ENCODE measurements around the gene PEAK1.

PEAK1 gene

DNA sequence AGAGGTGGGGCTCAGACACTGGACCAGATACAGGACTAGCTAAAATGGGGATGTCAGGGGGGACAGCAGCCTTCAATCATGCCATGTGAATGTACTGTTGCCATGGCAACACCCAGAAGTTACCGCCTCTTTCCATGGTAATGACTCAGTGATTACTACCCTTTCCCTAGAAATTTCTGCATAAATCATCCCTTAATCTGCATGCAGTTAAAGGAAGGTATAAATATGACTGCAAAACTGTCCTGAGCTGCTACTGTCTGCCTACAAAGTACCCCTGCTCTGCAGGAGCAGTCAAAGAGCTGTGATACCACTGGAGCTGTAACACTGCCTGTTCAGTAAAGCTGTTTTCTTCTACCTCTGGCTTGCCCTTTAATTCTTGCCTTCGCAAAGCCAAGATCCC, 168.2 kb downstream of the PEAK1 start:
- no peaks in the 10 kb centered on the region for H3K9me3 ChIP-seq (ENCODE audit: control insufficient read depth, insufficient read depth, low read length)
- H3K36me3 ChIP-seq (ENCODE audit: insufficient read depth, low read length), result no peaks in the 10 kb centered on the region
- H3K9ac ChIP-seq (ENCODE audit: low read depth, low read length), result no peak overlapping the region
- no peaks in the 10 kb centered on the region for H3K4me1 ChIP-seq (ENCODE audit: insufficient read depth, low read length)

GRCh38 chr15:77247116-77247515, 172.8 kb downstream of the PEAK1 start:
- Histone ChIP-seq H3K9ac (ENCODE audit: low read depth, low read length) (no peak overlapping the region), H3K36me3 (ENCODE audit: insufficient read depth, low read length) (no peaks in the 10 kb centered on the region), H3K4me1 (ENCODE audit: insufficient read depth, low read length) (no peaks in the 10 kb centered on the region), H3K9me3 (ENCODE audit: control insufficient read depth, insufficient read depth, low read length) (no peaks in the 10 kb centered on the region)

GRCh38 chr15:77243716-77244401, 176.0 kb downstream of the PEAK1 start:
- Histone ChIP-seq H3K36me3 (ENCODE audit: insufficient read depth, low read length) (no peaks in the 10 kb centered on the region), H3K9me3 (ENCODE audit: control insufficient read depth, insufficient read depth, low read length) (no peaks in the 10 kb centered on the region), H3K4me1 (ENCODE audit: insufficient read depth, low read length) (no peaks in the 10 kb centered on the region), H3K9ac (ENCODE audit: low read depth, low read length) (no peak overlapping the region)

- Histone ChIP-seq H3K36me3 (ENCODE audit: insufficient read depth, low read length) (no peaks in the 10 kb centered on the region), H3K4me1 (ENCODE audit: insufficient read depth, low read length) (no peaks in the 10 kb centered on the region), H3K9ac (ENCODE audit: low read depth, low read length) (no peak overlapping the region), H3K9me3 (ENCODE audit: control insufficient read depth, insufficient read depth, low read length) (no peaks in the 10 kb centered on the region)
These were observed 176.8 kb downstream of the PEAK1 start for GRCh38 chr15:77243135-77243534.

- Histone ChIP-seq H3K9me3 (ENCODE audit: control insufficient read depth, insufficient read depth, low read length) (peaks cover 8% of the 10 kb centered on the region), H3K4me1 (ENCODE audit: insufficient read depth, low read length) (no peaks in the 10 kb centered on the region), H3K9ac (ENCODE audit: low read depth, low read length) (no peak overlapping the region), H3K36me3 (ENCODE audit: insufficient read depth, low read length) (no peaks in the 10 kb centered on the region)
These were observed 179.9 kb downstream of the PEAK1 start for GRCh38 chr15:77239882-77240608.

DNA sequence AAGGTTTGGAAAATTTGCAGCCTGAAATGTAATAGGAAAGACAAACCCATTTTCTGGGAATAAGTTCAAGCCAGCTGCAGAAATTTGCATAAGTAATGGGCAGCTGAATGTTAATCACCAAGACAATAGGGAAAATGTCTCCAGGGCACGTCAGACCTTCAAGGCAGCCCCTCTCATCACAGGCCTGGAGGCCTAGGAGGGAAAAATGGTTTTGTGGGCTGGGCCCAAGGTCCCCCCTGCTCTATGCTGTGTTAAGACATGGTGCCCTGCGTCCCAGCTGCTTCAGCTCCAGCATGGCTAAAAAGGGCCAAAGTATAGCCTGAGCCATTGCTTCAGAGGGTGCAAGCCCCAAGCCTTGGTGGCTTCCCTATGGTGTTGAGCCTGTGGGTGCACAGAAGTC, 184.3 kb downstream of the PEAK1 start:
- H3K36me3 ChIP-seq (ENCODE audit: insufficient read depth, low read length), result no peaks in the 10 kb centered on the region
- H3K9me3 ChIP-seq (ENCODE audit: control insufficient read depth, insufficient read depth, low read length), result peaks cover 8% of the 10 kb centered on the region
- no peak overlapping the region for H3K9ac ChIP-seq (ENCODE audit: low read depth, low read length)
- H3K4me1 ChIP-seq (ENCODE audit: insufficient read depth, low read length), result no peaks in the 10 kb centered on the region

GRCh38 chr15:77228828-77229227, 191.1 kb downstream of the PEAK1 start:
- H3K4me1 ChIP-seq (ENCODE audit: insufficient read depth, low read length), result peaks cover 9% of the 10 kb centered on the region; the same call in 1 of the 2 replicates
- H3K9me3 ChIP-seq (ENCODE audit: control insufficient read depth, insufficient read depth, low read length), result no peaks in the 10 kb centered on the region
- no peak overlapping the region for H3K9ac ChIP-seq (ENCODE audit: low read depth, low read length)
- no peaks in the 10 kb centered on the region for H3K36me3 ChIP-seq (ENCODE audit: insufficient read depth, low read length)

GRCh38 chr15:77226652-77227051, 193.3 kb downstream of the PEAK1 start:
- Histone ChIP-seq H3K9ac (ENCODE audit: low read depth, low read length) (no peak overlapping the region), H3K4me1 (ENCODE audit: insufficient read depth, low read length) (peaks cover 9% of the 10 kb centered on the region; the same call in 1 of the 2 replicates), H3K36me3 (ENCODE audit: insufficient read depth, low read length) (no peaks in the 10 kb centered on the region), H3K9me3 (ENCODE audit: control insufficient read depth, insufficient read depth, low read length) (no peaks in the 10 kb centered on the region)

GRCh38 chr15:77225646-77226045, 194.3 kb downstream of the PEAK1 start:
- Histone ChIP-seq H3K36me3 (ENCODE audit: insufficient read depth, low read length) (no peaks in the 10 kb centered on the region), H3K9ac (ENCODE audit: low read depth, low read length) (no peak overlapping the region), H3K9me3 (ENCODE audit: control insufficient read depth, insufficient read depth, low read length) (no peaks in the 10 kb centered on the region), H3K4me1 (ENCODE audit: insufficient read depth, low read length) (peaks cover 9% of the 10 kb centered on the region; the same call in 1 of the 2 replicates)

DNA sequence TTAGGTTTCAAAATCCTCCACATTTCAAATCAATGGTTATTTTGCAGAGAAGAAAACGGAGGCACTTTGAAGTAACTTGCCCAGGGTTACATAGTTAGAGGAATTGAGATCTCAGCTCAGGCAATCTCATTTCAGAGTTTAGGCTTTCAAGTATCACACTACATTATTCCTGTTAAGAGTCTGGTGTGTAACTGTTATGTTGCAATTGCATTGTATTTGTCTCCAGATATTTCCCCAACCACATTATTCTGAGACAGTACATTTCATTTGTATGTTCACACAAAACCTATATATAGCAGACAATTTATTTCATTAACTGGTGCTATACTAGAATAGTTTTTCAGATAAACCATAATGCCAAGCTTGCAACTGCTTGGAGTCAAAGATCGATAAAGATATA, 194.8 kb downstream of the PEAK1 start:
- Histone ChIP-seq H3K4me1 (ENCODE audit: insufficient read depth, low read length) (peaks cover 9% of the 10 kb centered on the region; the same call in 1 of the 2 replicates), H3K9me3 (ENCODE audit: control insufficient read depth, insufficient read depth, low read length) (no peaks in the 10 kb centered on the region), H3K9ac (ENCODE audit: low read depth, low read length) (no peak overlapping the region), H3K36me3 (ENCODE audit: insufficient read depth, low read length) (no peaks in the 10 kb centered on the region)

DNA sequence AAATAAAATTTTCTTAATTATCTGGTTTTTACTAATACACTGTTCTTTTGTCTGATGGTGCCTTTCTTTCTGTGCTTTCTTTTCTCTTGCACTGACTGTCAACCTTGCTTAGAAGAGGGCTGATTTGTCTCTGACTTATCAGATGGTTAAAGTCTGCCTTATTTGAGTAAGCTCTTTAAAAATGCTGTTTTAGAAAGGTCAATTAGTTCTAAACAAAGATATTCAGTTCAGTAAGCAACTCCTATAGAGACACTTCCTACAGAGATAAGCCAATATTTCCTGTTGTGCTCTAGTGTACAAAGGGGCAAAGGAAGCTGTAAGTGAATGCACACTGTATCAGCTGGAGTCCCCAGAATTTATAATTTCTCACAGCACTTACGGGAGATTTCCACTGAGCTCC, 195.6 kb downstream of the PEAK1 start:
- Histone ChIP-seq H3K9ac (ENCODE audit: low read depth, low read length) (no peak overlapping the region), H3K4me1 (ENCODE audit: insufficient read depth, low read length) (peaks cover 9% of the 10 kb centered on the region; the same call in 1 of the 2 replicates), H3K9me3 (ENCODE audit: control insufficient read depth, insufficient read depth, low read length) (no peaks in the 10 kb centered on the region), H3K36me3 (ENCODE audit: insufficient read depth, low read length) (no peaks in the 10 kb centered on the region)

- no peak overlapping the region for H3K9ac ChIP-seq (ENCODE audit: low read depth, low read length)
- H3K36me3 ChIP-seq (ENCODE audit: insufficient read depth, low read length), result no peaks in the 10 kb centered on the region
- H3K4me1 ChIP-seq (ENCODE audit: insufficient read depth, low read length), result peaks cover 9% of the 10 kb centered on the region; the same call in 1 of the 2 replicates
- H3K9me3 ChIP-seq (ENCODE audit: control insufficient read depth, insufficient read depth, low read length), result no peaks in the 10 kb centered on the region
These were observed 198.2 kb downstream of the PEAK1 start for GRCh38 chr15:77221708-77222107.

DNA sequence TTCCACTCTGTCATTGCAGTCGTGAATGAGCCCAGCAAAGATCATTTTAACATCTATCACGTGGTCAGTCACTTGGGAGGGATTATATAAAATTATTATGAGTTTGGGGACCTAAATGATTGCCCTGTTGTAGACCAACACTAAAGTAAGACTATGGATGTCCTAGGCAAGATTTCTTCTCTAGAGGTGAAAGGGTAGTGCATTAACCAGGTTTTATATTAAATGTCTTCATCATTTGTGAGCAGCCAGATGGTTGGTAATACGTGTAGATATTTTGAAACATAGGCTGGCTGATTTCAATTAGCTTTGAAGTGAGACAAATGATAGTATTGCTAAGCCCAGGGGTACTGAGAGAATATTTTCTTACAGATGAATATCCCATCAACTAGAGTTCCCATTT, 198.7 kb downstream of the PEAK1 start:
- Histone ChIP-seq H3K9ac (ENCODE audit: low read depth, low read length) (no peak overlapping the region), H3K36me3 (ENCODE audit: insufficient read depth, low read length) (no peaks in the 10 kb centered on the region), H3K9me3 (ENCODE audit: control insufficient read depth, insufficient read depth, low read length) (no peaks in the 10 kb centered on the region), H3K4me1 (ENCODE audit: insufficient read depth, low read length) (peaks cover 9% of the 10 kb centered on the region; the same call in 1 of the 2 replicates)

DNA sequence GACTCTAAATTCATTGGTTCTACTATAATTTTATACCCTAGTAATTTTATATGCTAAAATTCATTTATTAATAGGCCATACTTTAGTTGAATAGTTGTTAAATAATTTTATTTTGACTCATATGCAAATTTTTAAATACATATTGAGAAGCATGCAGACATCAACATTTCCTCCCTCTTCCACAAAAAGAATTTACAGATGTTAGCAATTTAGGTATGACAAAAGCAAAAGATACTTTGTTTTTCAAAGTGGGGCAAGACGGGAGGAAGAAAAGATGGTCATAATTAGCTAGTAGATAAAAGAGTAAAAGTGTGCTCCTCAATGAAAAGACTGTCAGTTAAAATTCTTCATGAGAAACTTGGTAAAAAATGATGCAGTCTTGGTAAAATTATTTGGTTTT, 200.1 kb downstream of the PEAK1 start:
- Histone ChIP-seq H3K36me3 (ENCODE audit: insufficient read depth, low read length) (no peaks in the 10 kb centered on the region), H3K9ac (ENCODE audit: low read depth, low read length) (no peak overlapping the region), H3K4me1 (ENCODE audit: insufficient read depth, low read length) (peaks cover 6% of the 10 kb centered on the region; the same call in 1 of the 2 replicates), H3K9me3 (ENCODE audit: control insufficient read depth, insufficient read depth, low read length) (no peaks in the 10 kb centered on the region)

DNA sequence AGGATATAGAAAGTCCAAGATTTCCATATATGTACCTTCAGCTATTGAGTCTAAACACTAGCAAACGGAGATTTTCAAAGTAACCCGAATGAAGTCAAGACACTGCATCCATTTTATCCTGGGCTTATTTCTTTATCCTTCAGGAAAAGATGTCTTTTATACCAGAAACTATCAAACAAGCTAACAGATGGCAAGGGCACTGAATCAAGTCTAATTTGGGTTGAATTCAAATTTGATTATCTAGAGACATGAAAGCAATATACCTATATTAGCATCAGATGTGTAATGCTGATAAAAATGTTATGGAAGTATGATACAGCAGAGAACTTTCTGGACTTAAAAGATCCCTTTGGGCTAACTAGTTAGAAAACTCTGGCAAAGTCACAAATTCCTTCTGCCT, 210.7 kb downstream of the PEAK1 start:
- Histone ChIP-seq H3K9me3 (ENCODE audit: control insufficient read depth, insufficient read depth, low read length) (no peaks in the 10 kb centered on the region), H3K4me1 (ENCODE audit: insufficient read depth, low read length) (no peaks in the 10 kb centered on the region), H3K36me3 (ENCODE audit: insufficient read depth, low read length) (no peaks in the 10 kb centered on the region), H3K9ac (ENCODE audit: low read depth, low read length) (no peak overlapping the region)

Data from ES-I3 (cell line).